Esophagus muscularis mucosa (tissue), 4 donors: Measurements from ENCODE around the gene UBAC2. TPM values are rescaled to one million over a fixed set of nuclear protein-coding genes. Genes with fewer than 3 reads are reported as not detected.

Experiments used
- DNase-seq: peaks from one replicate; pipeline ENCODE4 v3.0.0-alpha.2; 2017; ENCODE audit errors: extremely low spot score
- H3K27ac ChIP-seq, 4 donors: fragments of 200-600 bp; sonication (generic); replicated peaks in 1 of 4; 1 replicate in 3 of 4; 2 replicates in 1 of 4; pipeline ENCODE4 v1.5.1; 2016 to 2019; ENCODE audit warnings: mild to moderate bottlenecking in 1 of 4
- H3K27me3 ChIP-seq, 4 donors: fragments of 200-600 bp; sonication (generic); one replicate each; pipeline versions ENCODE4 v1.5.1 to v1.6.0; 2016 to 2019
- H3K36me3 ChIP-seq, 4 donors: fragments of 200-600 bp; sonication (generic); one replicate each; pipeline ENCODE4 v1.5.1; 2016 to 2019
- H3K4me1 ChIP-seq, 4 donors: fragments of 200-600 bp; sonication (generic); one replicate each; pipeline ENCODE4 v1.5.1; 2016 to 2019
- H3K4me3 ChIP-seq, 4 donors: fragments of 200-600 bp; sonication (generic); 1 replicate in 2 of 4; 2 replicates in 2 of 4; pipeline ENCODE4 v1.5.1; 2016 to 2019; ENCODE audit warnings: mild to moderate bottlenecking in 4 of 4, moderate library complexity in 1 of 4
- H3K9me3 ChIP-seq, 4 donors: fragments of 200-600 bp; sonication (generic); 1 replicate in 3 of 4; 2 replicates in 1 of 4; pipeline ENCODE4 v1.5.1; 2016 to 2019
- EP300 ChIP-seq: sonication (generic); formaldehyde crosslinking; IDR thresholded peaks from one replicate; pipeline ENCODE4 v1.6.1; 2017; ENCODE audit warnings: antibody characterized with exemption
- POLR2A ChIP-seq: fragments of 450-650 bp; IDR thresholded peaks from one replicate; pipeline ENCODE4 v1.6.1; 2017; ENCODE audit warnings: antibody characterized with exemption, moderate library complexity, mild to moderate bottlenecking, low read depth
- POLR2AphosphoS5 ChIP-seq, 2 donors: sonication (generic); formaldehyde crosslinking; IDR thresholded peaks; one replicate each; pipeline ENCODE4 v1.6.1; 2017; ENCODE audit warnings: antibody characterized with exemption in 2 of 2
- WGBS: methylation state at CpG from one replicate; pipeline ENCODE4 v1.1.5; 2018; 5-methylcytosine and 5-hydroxymethylcytosine counted together
- intact Hi-C: fragments of 100-400 bp; cut with DNase I; formaldehyde crosslinking; loops from one replicate; pipeline ENCODE4 v1.15.1; 2023
- total RNA-seq, 4 donors: library from RNA; depleted of rRNA; stranded (reverse); fragments of >200 nt; gene quantifications; one replicate each; pipeline versions ENCODE4 v1.1.0 to v1.2.1, GENCODE V29; 2016
- TF ChIP-seq, protein P1 (sequence below), 3 experiments: fragments of 200-600 bp in 2 of 3; fragments of 450-650 bp in 1 of 3; sonication (generic) in 2 of 3; IDR thresholded peaks; one replicate each; pipeline ENCODE4 v1.5.1; 2017 to 2019; ENCODE audit warnings: antibody characterized with exemption in 3 of 3, mild to moderate bottlenecking in 2 of 3, moderate library complexity in 1 of 3

UBAC2 gene
- total RNA-seq, 4 donors from 2014 or later = 42.6 to 62.1 (median 50.9) TPM

DNA sequence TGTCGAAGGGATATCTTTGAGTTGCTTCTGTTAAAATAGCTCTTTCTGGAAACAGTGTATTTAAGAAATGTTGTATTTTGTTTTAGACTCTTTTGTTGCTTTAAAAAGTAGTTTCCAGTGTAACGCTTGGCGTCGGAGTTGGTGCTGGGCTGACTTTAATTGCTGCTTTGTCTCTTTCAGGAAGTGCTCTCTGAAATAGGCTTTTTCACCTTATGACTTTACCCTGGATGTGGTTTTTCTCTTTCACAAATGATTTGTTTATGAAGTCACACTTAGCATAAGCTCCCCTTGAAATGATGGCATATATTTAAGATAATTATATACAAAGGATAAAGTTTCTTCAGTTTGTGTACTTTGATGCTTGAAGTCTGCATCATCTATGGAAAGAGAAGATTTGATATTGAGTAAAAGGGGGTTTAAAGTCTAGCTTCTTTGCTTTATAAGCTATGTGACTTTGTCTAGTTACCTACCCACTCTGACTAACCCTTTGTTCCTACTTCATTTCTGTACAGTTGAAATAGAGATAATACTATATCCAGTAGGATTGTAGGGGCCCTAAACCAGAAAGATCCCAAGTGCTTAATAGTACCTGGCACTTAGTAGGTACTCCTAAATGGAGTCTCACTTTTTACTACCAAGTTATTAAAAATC is 57.7 kb downstream of the UBAC2 start, which contains the start of gene GPR18:
Gene GPR18 (minus strand): TSS at position 170 of the 651 bp plus-strand sequence. CDS start 2,507 bp downstream, outside the sequence.
- TF ChIP-seq, protein P1, sequence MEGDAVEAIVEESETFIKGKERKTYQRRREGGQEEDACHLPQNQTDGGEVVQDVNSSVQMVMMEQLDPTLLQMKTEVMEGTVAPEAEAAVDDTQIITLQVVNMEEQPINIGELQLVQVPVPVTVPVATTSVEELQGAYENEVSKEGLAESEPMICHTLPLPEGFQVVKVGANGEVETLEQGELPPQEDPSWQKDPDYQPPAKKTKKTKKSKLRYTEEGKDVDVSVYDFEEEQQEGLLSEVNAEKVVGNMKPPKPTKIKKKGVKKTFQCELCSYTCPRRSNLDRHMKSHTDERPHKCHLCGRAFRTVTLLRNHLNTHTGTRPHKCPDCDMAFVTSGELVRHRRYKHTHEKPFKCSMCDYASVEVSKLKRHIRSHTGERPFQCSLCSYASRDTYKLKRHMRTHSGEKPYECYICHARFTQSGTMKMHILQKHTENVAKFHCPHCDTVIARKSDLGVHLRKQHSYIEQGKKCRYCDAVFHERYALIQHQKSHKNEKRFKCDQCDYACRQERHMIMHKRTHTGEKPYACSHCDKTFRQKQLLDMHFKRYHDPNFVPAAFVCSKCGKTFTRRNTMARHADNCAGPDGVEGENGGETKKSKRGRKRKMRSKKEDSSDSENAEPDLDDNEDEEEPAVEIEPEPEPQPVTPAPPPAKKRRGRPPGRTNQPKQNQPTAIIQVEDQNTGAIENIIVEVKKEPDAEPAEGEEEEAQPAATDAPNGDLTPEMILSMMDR (IDR thresholded peaks at IDR 0.05) = no peak
- TF ChIP-seq POLR2A (no peak), EP300 (no peak), POLR2AphosphoS5 (IDR thresholded peaks at IDR 0.05) (no peak)
- no peak within 1 kb of the TSS for H3K27ac ChIP-seq

DNA sequence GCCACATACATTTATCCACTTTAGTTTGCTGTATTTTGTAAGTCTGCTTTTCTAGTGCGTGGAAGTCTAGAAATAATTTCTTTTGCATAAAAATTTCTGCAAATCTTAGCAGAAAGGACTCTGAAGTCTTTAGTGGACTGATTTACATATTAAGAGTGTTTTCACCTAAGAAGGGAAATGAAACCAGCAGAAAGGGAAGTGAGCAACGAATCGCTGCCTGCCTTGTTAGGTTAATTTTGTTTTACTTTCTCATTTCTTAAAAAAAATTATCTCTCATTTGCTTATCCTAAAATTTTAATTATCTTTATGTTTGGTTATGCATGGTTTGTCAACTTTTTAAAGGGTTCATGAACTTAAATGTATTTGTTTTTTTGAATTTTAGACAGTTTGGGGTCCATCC is 58.3 kb downstream of the UBAC2 start:
- intact Hi-C loops = no loop called here
- no peak overlapping the region for H3K27ac ChIP-seq

More for the DNA sequence above, 57.7 kb downstream of the UBAC2 start, which contains the start of gene GPR18:
- H3K36me3 ChIP-seq = peaks cover 0 to 8% (median 3%) of the 10 kb centered on the region in 4 donors
- no peak for DNase-seq
- no peak within 1 kb of the TSS for H3K4me3 ChIP-seq
- H3K9me3 ChIP-seq = no peaks in the 10 kb centered on the region
- no peaks in the 10 kb centered on the region for H3K27me3 ChIP-seq
- intact Hi-C loops = no loop called here
- peaks cover 6 to 17% (median 11%) of the 10 kb centered on the region in 4 donors for H3K4me1 ChIP-seq
- 66% methylated on average over 4 of the region's 4 CpGs for WGBS

DNA sequence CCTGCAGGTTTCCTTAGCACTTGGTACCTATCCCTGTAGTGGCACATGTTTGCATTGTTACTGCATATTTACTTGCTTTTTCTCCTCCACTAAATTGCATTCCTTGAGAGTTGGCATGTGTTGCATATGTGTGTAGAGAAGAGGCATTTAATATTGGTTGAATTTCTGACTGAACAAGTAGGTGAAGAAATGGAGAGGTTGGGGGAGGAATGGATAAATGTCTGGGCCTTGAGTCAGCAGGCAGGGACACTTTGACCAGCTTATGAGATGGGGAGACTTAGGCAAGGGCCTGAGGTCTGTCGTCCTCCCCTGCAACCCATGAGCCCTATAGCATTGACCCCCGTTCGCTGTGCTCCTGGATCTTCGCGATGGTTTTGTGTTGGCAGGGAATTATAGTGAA is 59.6 kb downstream of the UBAC2 start:
- Histone ChIP-seq H3K36me3 (peaks cover 0 to 3% (median under 1%) of the 10 kb centered on the region in 4 donors), H3K4me3 (no peak overlapping the region), H3K4me1 (peaks cover 6 to 25% (median 14%) of the 10 kb centered on the region in 4 donors), H3K9me3 (no peaks in the 10 kb centered on the region), H3K27me3 (no peaks in the 10 kb centered on the region), H3K27ac (no peak overlapping the region)
- no peak for TF ChIP-seq POLR2AphosphoS5 (IDR thresholded peaks at IDR 0.05)
- TF ChIP-seq POLR2A = no peak
- TF ChIP-seq, protein P1 (IDR thresholded peaks at IDR 0.05) = no peak
- no peak for TF ChIP-seq EP300
- no peak for DNase-seq
- 86% methylated on average over 5 of the region's 5 CpGs for WGBS
- intact Hi-C loops = no loop called here

More for the DNA sequence above, 58.3 kb downstream of the UBAC2 start:
- DNase-seq = no peak
- no peak for TF ChIP-seq EP300
- TF ChIP-seq POLR2A = no peak
- TF ChIP-seq, protein P1 (IDR thresholded peaks at IDR 0.05) = no peak
- TF ChIP-seq POLR2AphosphoS5 (IDR thresholded peaks at IDR 0.05) = no peak
- Histone ChIP-seq H3K9me3 (no peaks in the 10 kb centered on the region), H3K36me3 (peaks cover 0 to 8% (median 3%) of the 10 kb centered on the region in 4 donors), H3K4me1 (peaks cover 6 to 21% (median 11%) of the 10 kb centered on the region in 4 donors), H3K4me3 (no peak overlapping the region), H3K27me3 (no peaks in the 10 kb centered on the region)
- 86% methylated on average over 3 of the region's 3 CpGs for WGBS

DNA sequence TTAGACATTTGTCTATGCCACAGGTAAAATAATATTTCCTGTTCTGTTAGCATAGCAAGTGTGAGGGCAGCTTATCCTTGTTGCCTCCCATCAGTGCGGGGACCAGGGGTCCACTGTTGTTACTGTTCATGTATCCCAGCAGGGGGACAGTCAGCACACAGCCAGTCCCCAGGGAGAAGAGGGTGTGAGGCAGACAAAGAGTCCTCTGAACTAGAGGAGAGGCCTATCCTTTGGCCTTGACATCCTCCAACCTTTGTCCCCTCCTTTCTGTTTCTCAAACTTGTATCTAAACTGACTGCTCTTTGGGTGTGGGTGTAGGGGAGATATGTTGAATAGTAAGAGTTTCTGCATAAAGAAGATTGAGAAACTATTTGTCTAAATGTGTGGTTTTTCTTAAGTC is 60.4 kb downstream of the UBAC2 start:
- 100% methylated on average over 1 of the region's 1 CpG for WGBS
- no peak overlapping the region for H3K4me3 ChIP-seq
- DNase-seq = no peak
- H3K4me1 ChIP-seq = peaks cover 7 to 18% (median 13%) of the 10 kb centered on the region in 4 donors
- no peaks in the 10 kb centered on the region for H3K9me3 ChIP-seq
- no peaks in the 10 kb centered on the region for H3K27me3 ChIP-seq
- H3K27ac ChIP-seq = no peak overlapping the region
- peaks cover 0 to 3% (median 0%) of the 10 kb centered on the region in 4 donors for H3K36me3 ChIP-seq
- TF ChIP-seq, protein P1 (IDR thresholded peaks at IDR 0.05) = no peak
- no peak for TF ChIP-seq EP300
- TF ChIP-seq POLR2AphosphoS5 (IDR thresholded peaks at IDR 0.05) = no peak
- TF ChIP-seq POLR2A = no peak
- intact Hi-C loops = no loop called here
